GM04504 (cell line): ENCODE measurements around the gene MIGA2.
"Not testable (repeated sequence)": the region's sequence is repeated elsewhere in the genome, so short reads cannot be mapped to it uniquely, and the experiment has no call there.

ENCODE experiments used
- DNase-seq: peaks from one replicate; pipeline ENCODE4 v3.0.0-alpha.2; 2012; ENCODE audit warnings: low read depth

Gene MIGA2

GRCh38 chr9:129036241-129036922 lies at the start of gene MIGA2:
MIGA2 (plus strand) TSS chr9:129036626; CDS start chr9:129040595, 3,969 bp downstream.
- peak; percentile 98 for DNase-seq

- DNase-seq, result no peak
These were observed 49.8 kb upstream of the MIGA2 start for GRCh38 chr9:128986671-128987070.

GRCh38 chr9:128987805-128988204 lies 48.6 kb upstream of the MIGA2 start:
- DNase-seq, result peak; percentile 52

- no peak for DNase-seq
These were observed 43.4 kb upstream of the MIGA2 start for GRCh38 chr9:128992995-128993394.

GRCh38 chr9:128995791-128996190 lies 40.6 kb upstream of the MIGA2 start:
- no peak for DNase-seq

GRCh38 chr9:128998462-128998861 lies 38.0 kb upstream of the MIGA2 start:
- no peak for DNase-seq

- DNase-seq, result no peak
These were observed 36.7 kb upstream of the MIGA2 start for GRCh38 chr9:128999581-129000206.

GRCh38 chr9:129001504-129002325 lies 34.7 kb upstream of the MIGA2 start:
- DNase-seq, result no peak

GRCh38 chr9:129002992-129003391 lies 33.4 kb upstream of the MIGA2 start:
- no peak for DNase-seq

- not testable (repeated sequence) for DNase-seq
These were observed 32.3 kb upstream of the MIGA2 start for GRCh38 chr9:129004173-129004572.

- no peak for DNase-seq
These were observed 31.0 kb upstream of the MIGA2 start for GRCh38 chr9:129005336-129005997.

GRCh38 chr9:129006328-129007034 lies 29.9 kb upstream of the MIGA2 start:
- DNase-seq, result peak; percentile 53

GRCh38 chr9:129007035-129007765 lies 29.2 kb upstream of the MIGA2 start:
- DNase-seq, result no peak

- no peak for DNase-seq
These were observed 28.5 kb upstream of the MIGA2 start for GRCh38 chr9:129007766-129008468.

GRCh38 chr9:129008469-129008965 lies 27.9 kb upstream of the MIGA2 start:
- no peak for DNase-seq

GRCh38 chr9:129008986-129009583 lies 27.3 kb upstream of the MIGA2 start:
- DNase-seq, result no peak

GRCh38 chr9:129009584-129010141 lies 26.8 kb upstream of the MIGA2 start:
- DNase-seq, result no peak

- DNase-seq, result no peak
These were observed 26.0 kb upstream of the MIGA2 start for GRCh38 chr9:129010267-129010975.

- no peak for DNase-seq
These were observed 25.3 kb upstream of the MIGA2 start for GRCh38 chr9:129011170-129011569.
